ENCODE measurements around the gene FXYD4.

Gene FXYD4

GRCh38 chr10:43347997-43348396 lies 23.4 kb upstream of the FXYD4 start:
- DNase-seq, result no peak

DNA sequence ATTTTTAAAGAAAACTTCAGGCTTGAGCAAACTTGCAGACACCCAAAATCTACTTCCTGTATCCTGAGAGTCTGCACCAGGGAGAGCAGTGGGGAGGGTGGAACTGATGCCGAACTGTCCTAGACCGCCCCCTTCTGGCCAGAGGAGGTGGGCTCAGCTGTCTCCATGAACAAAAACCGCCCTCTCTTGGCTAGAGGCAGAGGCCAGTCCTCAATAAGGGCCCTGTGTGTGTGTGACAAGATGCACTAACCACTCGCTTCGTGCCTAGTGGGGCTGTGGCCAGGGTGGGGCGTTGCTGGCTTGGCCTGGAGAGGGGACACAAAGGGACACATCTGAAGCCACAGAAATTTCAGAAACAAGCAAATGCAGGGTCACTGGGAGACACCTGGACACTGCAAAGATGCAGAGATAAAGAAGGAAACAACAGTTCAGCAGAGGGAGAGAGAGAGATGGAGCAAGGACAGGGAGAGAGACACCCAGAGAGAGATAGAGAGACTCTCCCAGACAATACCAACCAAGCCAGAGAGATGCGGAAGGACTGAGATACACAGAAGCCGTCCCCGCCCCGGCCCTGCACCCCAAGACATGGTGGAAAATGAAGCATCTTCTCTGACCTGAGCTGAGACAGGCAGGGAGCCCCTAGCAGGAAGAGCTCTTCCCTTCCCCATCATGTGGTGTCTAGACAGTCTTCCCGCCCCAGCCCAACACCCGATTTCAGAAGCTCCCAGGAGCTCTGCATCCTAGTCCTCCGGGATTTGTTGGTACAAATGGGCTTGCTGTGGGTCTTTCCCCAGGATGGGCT lies 22.7 kb upstream of the FXYD4 start:
- peak; percentile 82 for DNase-seq

GRCh38 chr10:43350156-43350555 lies 21.3 kb upstream of the FXYD4 start:
- no peak for DNase-seq

GRCh38 chr10:43350686-43351085 lies 20.8 kb upstream of the FXYD4 start:
- DNase-seq, result no peak

DNA sequence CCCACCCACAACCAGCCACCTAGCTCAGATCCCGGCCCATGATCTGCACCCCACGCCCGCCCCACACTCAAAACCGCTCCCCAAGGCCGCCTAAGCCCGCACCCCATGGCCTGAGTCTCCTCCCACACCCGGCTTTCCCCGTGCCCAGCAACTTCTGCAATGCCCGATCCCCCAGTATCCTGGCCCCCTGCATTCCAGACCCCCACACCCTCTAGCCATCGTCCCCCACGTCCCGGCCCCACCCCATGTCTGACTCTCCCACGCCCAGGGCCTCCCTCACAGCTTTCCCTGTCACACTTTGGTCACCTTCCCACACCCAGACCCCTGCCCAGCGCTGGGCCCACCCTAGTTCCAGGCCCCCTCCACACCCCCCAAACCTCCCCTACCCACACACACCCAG lies 20.1 kb upstream of the FXYD4 start:
- DNase-seq, result no peak

DNA sequence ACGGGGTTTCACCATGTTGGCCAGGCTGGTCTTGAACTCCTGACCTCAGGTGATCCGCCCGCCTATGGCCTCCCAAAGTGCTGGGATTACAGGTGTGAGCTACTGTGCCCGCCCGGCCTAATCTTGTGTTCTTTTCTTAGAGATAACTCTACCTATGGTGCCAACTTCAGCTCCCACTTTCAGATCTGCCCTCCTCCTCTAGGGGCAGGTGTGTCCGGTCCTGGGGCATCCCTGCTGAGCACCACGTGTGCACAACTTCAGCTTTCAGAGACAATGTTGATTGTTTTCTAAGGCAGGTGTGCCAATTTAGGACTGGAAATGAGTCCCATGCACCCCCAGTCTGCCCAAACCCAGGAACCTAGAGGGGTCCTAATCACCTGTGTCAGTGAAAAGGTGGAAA lies 18.5 kb upstream of the FXYD4 start:
- no peak for DNase-seq

GRCh38 chr10:43353495-43354329 lies 17.7 kb upstream of the FXYD4 start:
- no peak for DNase-seq

GRCh38 chr10:43354330-43354635 lies 17.2 kb upstream of the FXYD4 start:
- DNase-seq, result no peak

- DNase-seq, result no peak
These were observed 16.5 kb upstream of the FXYD4 start for GRCh38 chr10:43354879-43355380.

- DNase-seq, result no peak
These were observed 15.6 kb upstream of the FXYD4 start for GRCh38 chr10:43355749-43356371.

DNA sequence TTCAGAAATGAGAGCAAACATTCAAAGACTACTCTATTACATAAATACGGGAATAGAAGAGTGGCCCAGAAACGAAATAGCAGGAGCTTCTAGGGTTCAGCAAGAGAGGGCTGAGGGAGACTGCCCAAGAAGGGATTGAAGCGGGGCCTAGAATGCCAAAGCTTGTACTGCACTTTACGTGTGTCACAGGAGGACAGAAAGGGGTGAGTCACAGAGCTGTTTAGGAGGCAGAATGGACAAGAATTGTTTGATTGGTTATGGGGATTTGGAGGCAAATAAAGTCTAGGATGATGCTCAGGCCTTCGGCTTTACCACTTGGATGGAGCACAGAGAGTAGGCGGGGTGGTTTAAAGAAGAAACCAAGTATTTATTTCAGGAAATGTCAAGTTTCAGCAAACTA lies 11.3 kb upstream of the FXYD4 start:
- DNase-seq, result no peak

DNA sequence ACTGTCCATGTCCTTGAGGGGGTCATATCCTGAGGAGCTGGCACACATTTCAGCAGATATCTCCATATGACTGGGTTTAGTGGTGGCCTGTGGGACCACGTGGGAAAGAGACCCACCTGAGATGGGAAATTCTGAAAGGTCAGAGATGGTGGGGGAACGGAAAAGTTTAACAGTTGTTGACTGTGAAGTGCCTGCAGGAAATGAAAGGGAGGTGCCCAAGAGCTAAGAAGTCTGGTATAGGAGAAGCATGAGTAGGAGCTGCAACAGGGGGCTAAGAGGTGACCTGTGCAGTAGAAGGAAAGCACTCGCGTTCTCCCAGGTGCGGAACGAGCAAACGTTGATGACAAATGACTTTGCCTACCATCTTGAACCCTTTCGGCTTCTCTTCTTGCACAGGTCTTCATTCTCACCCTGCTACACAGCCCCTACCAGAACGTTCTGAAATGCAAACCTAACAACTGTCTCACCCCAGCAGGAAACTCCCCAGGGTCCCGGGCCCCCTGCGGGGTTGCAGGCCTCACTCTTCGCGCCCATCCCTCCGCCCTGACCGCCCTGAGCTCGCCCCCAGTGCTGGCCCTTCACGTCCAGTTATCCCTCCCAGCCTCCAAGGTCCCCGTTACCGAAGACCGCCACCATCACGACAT lies 9.8 kb upstream of the FXYD4 start:
- no peak for DNase-seq

DNA sequence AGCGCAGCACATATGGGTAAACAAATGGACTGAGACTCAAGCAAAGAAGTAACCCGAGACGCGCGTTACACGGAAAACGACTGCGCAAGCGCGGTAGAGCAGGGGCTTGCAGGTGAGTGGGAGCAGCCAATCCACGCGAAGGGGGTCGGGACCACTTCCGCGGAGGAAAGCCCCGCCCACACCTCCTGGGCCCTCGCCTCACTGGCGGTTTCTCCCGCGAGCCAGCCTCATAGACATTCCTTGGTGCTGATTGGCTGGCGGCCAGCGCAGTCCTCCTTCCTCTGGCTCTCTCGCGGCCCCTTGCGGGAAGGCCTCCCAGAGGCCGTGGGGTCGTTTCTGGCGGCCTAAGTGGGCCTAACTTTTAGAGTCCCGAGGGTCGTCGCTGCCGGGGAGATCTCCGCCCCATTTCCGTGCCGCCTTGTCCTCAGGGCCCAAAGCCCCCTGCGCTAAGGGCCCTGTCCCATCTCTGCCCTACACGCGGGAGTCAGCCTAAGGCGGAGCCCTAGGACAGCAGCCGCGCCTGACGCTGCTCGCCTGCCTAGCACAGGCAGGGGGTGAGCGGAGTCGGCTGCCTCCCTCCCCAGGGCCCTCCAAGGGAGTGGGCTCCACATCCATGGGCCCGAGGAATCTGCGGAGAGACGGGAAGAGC lies 9.1 kb upstream of the FXYD4 start:
- DNase-seq, result peak; percentile 98

GRCh38 chr10:43365001-43365400 lies 6.4 kb upstream of the FXYD4 start:
- DNase-seq, result no peak

GRCh38 chr10:43369921-43370320 lies 1.5 kb upstream of the FXYD4 start:
- DNase-seq, result no peak

- DNase-seq, result no peak
These were observed 693 bp upstream of the FXYD4 start for GRCh38 chr10:43370671-43371215.

DNA sequence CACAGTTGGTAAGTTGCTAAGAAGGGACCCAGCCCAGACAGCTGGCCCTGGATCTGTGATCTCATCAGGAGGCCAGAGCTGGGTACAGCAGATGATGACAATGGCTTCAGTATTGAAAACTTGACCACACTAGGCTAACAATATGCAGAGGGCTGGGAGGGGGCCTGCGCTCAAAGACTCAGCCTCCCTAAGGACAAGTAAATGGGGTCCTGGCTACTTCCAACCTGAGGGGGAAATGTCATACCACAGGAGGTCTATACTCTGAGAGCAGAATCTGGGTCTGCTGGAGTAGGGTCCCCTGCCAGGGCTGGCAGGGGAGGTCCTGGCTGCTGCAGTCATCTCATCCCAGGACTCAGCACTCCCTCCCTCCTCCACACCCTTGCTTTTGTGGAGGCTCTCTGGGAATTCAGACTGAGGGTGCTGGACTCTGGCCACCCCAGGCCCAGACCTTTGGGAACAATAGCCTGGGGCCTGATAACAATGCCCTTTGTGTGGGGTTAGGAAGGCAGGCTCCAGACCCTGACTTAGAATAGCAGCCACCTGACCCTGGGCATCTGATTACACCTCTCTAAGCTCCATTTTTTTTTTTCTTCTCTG lies 1.4 kb downstream of the FXYD4 start:
- no peak for DNase-seq

DNA sequence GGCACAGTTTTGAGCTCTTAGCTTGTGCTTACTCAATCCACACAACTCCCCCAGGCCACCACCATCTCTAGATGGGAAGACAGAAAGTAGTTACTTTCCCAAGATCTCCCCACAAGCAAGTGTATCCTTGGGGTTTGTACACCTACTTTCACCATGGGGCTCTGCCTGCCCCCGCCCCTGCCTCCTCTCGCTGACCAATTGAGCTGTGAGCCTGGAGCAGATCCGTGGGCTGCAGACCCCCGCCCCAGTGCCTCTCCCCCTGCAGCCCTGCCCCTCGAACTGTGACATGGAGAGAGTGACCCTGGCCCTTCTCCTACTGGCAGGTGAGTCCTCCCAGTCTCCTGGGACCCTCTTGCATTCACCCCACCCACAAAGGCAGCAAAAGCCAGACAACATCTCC lies 2.0 kb downstream of the FXYD4 start:
- DNase-seq, result no peak

DNA sequence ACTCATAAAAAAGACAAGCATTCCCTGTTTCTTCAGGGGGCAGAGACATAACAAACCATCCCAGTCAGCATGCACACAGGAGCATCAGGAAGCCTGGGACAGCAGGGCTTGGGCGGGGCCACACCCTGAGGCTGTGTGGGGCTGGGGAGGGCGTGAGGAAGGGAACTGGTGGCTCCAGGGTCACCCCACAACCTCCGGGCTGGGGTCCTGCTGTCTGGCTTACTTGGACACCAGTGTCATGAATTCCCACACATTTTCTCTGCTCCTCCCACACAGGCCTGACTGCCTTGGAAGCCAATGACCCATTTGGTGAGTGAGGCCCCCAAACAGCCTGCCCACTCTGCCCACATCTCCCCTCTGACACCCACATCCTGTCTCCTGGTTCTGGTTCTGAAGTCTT lies 2.8 kb downstream of the FXYD4 start:
- no peak for DNase-seq

- DNase-seq, result no peak
These were observed 4.1 kb downstream of the FXYD4 start for GRCh38 chr10:43375401-43376020.

- no peak for DNase-seq
These were observed 4.7 kb downstream of the FXYD4 start for GRCh38 chr10:43376046-43376635.

Data from effector CD4-positive, alpha-beta T cell (primary cell).